Measurements from ENCODE around the gene KIFAP3.

GRCh38 chr1:170017478-170017877, 57.0 kb downstream of the KIFAP3 start:
- TF ChIP-seq CTCF (IDR thresholded peaks at IDR 0.05; ENCODE audit: insufficient read depth, low read length, poor library complexity, severe bottlenecking): no peak
- no peak for TF ChIP-seq EZH2phosphoT487 (conservative IDR thresholded peaks at IDR 0.05; ENCODE audit: low read length)

All from SU-DHL-6 (cell line).